Colon (tissue), 2 donors: ENCODE results near the gene KPNA6.

Experiments
- FAIRE-seq: peaks from 2 replicates; lab custom pipeline; 2012; peaks lifted over from hg19 to GRCh38; lab: Jason Lieb, UNC
- donor health status: control.
- donor health status: control.

The KPNA6 gene

DNA sequence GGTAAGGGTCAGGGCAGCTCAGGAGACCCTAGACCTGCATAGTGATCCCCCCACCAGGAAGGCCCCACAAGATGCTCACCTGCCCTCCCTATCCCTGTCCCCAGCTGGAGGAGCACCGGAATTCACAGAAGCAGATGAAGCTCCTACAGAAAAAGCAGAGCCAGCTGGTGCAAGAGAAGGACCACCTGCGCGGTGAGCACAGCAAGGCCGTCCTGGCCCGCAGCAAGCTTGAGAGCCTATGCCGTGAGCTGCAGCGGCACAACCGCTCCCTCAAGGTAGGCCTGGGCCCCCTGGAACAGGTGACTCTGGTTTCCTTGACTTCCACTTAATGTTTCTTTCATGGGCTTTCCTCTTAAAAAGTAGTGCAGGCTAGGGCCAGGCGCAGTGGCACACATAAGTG, 80.0 kb downstream of the KPNA6 start:
- FAIRE-seq = no peak

DNA sequence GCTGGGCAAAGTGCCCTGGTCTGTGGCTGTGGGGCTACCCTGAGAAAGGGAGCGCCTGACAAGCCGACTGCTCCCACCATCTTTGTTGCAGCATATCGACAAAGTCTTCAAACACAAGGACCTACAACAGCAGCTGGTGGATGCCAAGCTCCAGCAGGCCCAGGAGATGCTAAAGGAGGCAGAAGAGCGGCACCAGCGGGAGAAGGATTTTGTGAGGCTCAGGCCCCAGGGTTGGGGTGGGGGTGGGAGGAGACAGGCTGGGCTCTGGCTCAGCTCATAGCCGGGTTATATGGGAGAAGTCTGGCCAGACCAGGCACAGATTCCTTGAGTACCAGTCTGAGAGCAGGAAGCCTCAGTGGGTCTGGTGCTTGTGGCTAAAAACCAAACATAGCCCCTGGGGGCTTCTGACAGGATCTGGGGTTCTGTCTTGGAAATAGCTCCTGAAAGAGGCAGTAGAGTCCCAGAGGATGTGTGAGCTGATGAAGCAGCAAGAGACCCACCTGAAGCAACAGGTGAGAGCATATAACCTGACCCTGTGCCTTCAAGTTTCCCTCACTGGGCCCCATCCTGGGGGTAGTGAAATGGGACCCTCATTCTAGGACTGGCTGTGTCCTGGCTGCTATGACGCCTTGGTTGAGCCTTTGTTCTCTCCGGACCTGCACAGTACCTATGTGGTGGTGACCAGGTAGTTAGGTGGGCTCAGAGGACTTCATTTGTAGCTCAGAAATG, 84.5 kb downstream of the KPNA6 start:
- no peak for FAIRE-seq

DNA sequence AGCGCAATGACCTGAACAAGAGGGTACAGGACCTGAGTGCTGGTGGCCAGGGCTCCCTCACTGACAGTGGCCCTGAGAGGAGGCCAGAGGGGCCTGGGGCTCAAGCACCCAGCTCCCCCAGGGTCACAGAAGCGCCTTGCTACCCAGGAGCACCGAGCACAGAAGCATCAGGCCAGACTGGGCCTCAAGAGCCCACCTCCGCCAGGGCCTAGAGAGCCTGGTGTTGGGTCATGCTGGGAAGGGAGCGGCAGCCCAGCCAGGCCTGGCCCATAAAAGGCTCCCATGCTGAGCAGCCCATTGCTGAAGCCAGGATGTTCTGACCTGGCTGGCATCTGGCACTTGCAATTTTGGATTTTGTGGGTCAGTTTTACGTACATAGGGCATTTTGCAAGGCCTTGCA, 87.1 kb downstream of the KPNA6 start:
- FAIRE-seq = no peak

GRCh38 chr1:32195531-32195930, 87.7 kb downstream of the KPNA6 start:
- FAIRE-seq = no peak

GRCh38 chr1:32195972-32196823, 88.3 kb downstream of the KPNA6 start:
- no peak for FAIRE-seq

DNA sequence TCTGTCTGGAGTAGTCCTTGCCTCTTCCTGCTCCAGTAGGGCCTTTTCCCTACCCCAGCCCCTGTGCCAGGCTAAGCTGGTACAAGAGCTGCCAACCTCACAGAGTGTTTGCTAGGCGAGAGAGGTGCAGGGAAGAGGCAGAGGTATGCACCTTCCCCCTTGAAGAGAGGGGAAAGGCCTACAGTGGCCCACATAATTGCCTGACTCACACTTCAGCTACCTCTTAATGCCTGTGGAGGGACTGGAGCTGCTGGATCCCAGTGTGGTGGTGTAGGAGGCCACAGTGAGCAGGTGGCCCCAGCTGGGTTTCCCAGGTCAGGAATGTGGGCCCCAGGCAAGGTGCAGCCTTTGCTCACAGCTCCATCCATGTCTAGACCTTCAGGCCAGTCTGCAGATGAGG, 89.2 kb downstream of the KPNA6 start:
- FAIRE-seq = no peak

- no peak for FAIRE-seq
Observed at GRCh38 chr1:32197837-32198236, 90.0 kb downstream of the KPNA6 start.

DNA sequence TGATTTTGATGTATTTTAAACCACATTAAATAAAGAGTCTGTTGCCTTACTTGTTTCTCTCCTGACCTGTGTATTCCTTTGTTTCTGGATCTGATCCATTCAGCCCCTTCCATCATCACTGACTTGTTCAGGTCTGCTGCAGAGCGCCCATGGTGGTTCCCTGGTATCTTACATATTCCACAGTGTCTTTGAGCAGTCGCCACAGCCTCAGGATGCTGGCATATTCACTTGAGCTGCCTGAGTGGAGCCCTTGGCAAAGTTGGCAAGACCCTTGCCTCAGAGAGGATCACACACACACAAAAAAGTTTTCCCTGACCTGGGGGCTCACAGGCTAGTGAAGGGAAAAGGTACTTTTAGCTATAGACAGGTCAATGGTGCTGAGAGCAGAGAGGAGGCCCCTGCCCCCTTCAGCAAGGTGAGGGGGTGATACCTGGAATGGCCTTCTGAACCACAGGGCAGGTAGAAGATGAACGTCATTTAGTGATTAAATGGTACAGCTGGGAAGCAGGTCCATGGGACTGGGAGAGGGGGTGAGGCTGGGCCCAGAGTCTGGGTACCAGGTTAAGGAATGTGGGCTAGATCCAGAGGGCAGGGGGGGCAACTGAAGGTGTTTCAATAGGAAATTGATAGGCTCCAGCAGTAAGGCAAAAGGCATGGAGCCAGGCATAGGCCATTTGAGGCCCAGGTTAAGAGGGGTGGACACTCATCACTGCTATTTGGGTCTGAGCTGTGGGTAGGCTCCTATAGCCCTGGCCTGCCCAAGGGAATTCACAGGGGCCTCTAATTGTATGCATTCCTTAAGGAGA, 90.6 kb downstream of the KPNA6 start:
- FAIRE-seq = no peak

DNA sequence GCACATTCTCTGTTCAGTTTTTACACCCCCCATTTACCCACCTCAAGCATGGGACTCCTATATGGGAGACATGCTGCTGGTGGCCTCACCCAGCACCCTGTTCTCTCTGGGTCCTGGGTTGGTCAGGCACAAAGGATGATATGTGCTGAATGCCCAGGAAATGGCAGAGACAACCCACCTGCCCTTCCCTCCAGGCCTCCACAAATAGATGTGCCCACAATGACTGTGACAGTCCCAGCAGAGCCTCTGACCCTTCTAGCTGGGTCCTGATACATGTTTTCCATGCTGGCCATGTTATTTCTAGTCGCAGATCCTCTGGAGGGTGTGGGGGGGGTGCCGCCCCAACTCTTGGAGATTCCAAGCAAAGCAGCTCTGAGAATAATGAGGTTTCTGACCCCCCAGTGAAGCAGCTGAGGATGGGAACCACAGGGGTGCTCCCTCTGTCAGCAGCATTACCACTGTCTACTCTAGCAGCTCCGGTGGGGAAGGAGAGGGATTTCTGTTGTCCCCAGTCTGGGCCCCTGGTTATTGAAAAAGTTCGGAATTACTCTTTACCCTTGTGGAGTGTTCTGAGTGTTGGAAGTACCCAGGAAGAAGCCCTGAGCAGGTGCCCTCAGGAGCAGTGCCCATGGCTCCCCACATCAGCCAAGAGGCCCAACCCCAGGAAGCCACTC, 91.3 kb downstream of the KPNA6 start:
- no peak for FAIRE-seq

GRCh38 chr1:32199717-32200072, 91.8 kb downstream of the KPNA6 start:
- no peak for FAIRE-seq

DNA sequence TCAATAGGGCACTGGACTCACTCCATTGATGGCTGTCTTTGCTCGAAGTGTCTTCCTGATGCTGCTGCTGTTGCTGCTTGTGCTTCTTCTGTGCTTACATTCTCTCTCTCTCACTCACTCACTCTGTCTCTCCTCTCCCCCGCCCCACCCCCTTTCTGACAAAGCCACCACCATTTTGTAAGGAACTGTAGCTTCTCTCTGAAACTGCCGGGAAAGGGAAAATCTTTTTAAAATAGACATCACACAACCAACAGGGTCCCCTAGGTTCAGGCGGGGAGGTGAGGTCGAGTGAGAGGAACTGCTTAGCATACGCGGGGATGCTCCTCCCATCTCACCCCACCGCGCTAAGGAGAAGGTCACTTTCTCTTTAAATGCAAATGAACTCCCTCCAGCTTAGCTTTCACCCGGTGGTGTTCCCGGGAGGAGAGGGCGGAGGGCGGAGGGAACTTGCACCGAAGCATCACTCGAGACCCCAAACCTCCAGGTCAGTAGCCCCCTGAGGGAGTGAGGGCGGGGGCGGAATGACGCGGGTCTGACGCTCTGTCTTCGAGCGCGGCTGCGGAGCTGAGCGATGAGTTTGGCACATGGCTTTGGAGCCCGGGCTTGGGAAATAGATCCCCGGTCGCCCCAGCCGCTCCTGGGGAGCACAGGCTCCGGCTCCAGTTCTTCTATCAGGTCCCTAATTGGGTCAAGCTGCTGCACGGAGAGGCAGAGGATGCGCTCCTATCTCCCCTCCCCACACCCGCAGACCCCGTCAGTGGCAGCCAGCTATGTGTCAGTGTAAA, 92.6 kb downstream of the KPNA6 start, which contains the start of gene CCDC28B:
CCDC28B (plus strand) TSS at position 370 of the 785 bp plus-strand sequence. CDS start 1,341 bp downstream, outside the sequence.
- no peak for FAIRE-seq

- no peak for FAIRE-seq
Observed at GRCh38 chr1:32201011-32201855, 93.4 kb downstream of the KPNA6 start.

DNA sequence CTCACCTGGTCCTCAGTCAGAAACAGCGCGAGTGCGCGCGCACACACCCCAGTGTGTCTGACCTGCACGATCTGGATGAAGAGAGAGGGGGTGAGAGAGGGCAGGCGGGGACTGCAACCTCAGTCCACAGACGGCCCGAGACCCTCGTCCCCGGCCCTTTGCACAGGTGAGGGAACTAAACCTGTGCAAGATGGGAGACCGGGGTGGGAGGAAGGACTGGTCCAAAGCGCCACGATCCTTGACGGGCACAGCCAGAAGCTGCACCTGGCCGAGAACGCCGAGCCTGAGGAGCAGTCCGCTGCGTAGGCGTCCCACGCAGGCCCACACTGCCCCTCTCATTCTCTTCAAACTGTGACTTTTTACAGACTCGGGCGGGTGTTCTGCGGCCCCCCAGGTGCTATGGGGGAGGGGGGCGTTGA, 97.1 kb downstream of the KPNA6 start:
- FAIRE-seq = no peak

DNA sequence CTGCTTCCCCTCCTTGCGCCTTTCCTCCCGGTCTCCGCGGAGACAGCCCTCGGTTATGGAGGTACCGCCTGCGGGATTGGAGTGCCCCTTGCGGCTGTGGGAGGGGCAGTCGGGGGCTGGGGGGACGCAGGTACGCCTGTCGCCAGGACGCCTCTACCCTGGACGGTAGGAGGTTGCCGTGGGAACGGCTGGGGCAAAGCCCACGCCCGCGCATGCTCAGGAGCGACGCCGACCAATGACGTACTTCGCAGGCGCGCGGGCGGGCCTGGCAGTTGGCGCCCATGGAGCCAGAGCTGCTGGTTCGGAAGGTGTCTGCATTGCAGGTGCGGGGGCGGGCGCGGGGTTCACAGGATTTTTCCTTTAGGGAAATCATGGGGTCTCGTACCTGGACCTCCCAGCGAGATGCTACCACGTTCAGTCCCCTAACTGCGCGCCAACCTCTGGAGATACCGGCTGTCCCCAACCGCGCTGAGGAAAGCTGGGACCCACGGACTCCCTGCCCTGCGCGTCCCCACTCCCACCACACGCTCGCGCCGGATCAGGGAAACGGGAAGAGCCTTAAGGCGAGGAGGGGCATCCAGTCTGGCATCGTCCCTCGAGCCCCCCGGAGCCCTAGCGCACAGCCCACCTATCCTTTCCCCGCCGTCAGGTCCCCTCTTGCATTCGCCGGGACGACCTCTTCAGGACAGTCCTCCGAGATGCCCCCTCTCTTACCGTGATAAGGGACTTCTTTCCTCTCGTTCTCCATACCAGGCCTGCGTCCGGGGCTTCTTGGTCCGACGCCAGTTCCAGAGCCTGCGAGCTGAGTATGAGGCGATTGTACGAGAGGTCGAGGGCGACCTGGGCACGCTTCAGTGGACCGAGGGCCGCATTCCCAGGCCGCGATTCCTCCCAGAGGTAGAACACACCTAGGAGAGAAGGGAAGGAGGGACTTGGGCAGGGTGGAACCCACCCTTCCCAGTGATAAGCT, 97.8 kb downstream of the KPNA6 start, which contains the start of gene IQCC:
IQCC (plus strand) TSS at position 271 of the 970 bp plus-strand sequence; CDS start at position 282, 11 bp downstream.
- no peak for FAIRE-seq

GRCh38 chr1:32208469-32208868, 100.6 kb downstream of the KPNA6 start:
- FAIRE-seq = no peak

DNA sequence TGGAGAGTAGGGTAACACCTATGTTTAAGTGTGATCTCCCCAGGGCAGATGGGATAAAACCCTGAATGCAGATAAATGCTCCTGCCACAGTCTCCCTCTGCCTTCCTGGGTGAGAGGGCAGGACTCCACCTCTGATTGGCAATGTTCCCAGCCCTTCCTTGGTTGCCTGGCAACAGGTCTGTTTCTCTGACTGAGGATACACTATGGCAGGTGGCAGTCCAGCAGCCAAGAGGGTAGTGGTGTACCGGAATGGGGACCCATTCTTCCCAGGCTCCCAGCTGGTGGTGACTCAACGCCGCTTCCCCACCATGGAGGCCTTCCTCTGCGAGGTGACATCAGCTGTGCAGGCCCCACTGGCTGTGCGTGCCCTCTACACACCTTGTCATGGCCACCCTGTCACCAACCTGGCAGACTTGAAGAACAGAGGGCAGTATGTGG, 101.1 kb downstream of the KPNA6 start, which contains the start of gene DCDC2B:
DCDC2B (plus strand) TSS at position 199 of the 438 bp plus-strand sequence; CDS start at position 204, 5 bp downstream.
- no peak for FAIRE-seq

- FAIRE-seq = no peak
Observed at GRCh38 chr1:32215629-32216480, 108.0 kb downstream of the KPNA6 start.

DNA sequence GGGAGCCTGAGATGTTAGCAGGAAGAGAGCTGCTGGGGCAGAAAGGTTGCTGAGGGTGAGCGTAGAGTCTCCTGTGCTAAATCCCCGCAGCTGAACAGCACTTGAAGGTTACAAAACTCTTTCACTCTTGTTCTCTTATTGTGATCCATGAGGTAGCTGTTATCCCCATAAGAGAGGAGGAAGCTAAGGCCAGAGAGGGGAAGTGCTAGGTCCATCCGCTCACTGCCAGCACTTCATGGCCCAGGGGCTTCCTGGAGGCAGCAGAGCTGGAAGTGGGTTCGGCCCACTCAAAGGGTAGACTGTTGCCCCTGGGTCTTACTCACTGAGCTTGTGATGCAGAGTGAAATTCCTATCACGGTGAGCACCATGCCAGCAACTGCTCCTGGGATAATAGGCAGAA, 108.7 kb downstream of the KPNA6 start:
- no peak for FAIRE-seq
